GM19372 (cell line): ENCODE measurements around the gene KLHL3.
A peak's percentile ranks its signal among the peaks of the same experiment; 100 is the strongest.
"Not testable (repeated sequence)": the region's sequence is repeated elsewhere in the genome, so short reads cannot be mapped to it uniquely, and the experiment has no call there.

Experiments used
- ATAC-seq: cut with Tn5 transposase; IDR thresholded peaks from one replicate; pipeline ENCODE4 v1.9.1; 2021; ENCODE audit warnings: mild to moderate bottlenecking, low read depth, moderate library complexity; ENCODE audit not compliant: unreplicated experiment

The KLHL3 gene

DNA sequence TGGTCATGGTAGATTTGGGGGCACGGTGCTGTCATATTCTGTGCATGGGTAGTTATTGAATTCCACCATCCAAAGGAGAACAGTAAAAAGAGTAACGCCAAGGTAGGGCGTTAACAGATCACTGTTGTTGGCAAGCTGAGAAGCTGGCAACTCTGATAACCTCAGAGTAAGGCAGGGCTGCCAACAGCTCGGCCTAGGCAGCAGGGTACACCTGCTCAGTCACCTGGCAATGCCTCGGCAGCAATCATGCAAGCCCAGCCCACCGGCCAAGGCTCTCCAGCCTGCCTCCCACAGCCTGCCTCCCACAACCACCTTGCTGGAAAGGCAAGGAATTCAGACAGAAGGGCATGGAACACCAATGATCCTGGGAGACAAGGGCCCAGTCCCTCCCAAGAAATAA, 63.9 kb downstream of the KLHL3 start:
- ATAC-seq = no peak

DNA sequence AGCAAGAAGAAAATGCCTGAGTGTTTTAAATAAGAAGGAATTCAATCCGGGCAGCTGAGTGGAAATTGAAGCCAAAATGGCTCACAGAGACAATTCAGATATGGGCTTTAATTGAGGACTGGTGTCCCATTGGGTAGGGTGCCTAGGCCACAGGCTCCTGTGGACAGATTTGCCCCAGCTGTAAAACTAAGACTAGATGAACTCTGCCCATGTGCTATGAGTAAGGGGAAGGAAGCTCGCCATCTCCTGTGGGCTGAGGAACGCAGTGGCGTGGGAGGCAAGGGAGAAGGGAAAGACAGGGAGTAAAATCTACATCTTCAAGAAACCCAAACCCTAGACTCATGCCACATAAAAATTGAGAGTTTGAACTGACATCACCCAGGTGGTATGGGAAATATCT, 66.1 kb downstream of the KLHL3 start:
- no peak for ATAC-seq

DNA sequence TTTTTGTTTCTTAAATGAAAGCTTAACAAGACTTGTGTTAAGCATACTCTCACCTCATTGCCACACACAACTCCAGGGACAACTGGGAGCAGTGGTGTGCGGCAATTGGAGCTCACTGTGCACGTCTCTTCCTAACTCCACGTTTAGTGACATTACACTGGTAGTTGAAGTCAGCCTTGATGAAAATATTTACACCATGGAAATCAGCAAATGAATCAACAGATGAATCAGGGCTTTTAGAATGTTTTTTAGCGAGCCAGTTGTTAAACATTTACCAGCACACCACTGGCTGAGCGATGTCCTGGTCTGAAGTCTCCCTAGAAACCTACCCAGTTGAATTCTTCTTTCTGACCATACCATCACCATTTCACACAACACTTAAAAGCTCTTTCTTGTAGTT, 67.3 kb downstream of the KLHL3 start:
- no peak for ATAC-seq

DNA sequence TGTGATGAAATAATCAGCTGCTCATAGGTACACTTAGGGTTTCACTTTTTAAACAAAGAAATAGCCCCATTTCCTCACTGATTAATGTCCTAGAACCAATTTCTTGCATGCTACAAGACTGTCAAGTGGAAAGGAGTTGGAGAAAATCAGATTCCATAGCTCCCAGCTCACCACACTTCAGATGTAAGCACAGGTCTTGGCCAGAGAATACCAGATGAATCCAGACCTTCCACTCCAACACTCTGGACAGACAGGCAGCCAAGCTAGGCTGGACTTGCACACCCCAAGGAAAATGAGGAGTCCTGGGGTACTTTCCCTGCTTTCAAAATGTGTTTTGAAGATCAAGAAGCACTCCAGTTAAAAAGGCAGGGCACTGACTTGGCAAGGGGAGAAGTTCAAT, 68.5 kb downstream of the KLHL3 start:
- ATAC-seq = no peak

DNA sequence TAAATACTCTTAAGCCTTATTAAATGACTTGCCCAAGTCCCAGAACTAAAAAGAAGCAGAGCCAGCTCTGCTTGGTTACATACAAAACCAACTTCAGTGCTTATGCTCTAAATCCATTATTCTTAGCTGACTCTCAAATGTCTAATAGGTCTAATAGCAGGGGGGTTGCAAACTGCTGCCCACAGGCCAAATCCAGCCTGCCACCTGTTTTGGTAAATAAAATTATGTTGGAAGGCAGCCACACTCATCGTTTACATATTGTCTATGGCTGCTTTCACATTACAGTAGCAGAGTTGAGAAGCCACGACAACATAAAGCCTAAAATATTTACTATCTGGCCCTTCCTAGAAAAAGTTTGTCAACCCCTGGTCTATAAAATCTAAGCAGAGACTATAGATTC, 69.0 kb downstream of the KLHL3 start:
- no peak for ATAC-seq

DNA sequence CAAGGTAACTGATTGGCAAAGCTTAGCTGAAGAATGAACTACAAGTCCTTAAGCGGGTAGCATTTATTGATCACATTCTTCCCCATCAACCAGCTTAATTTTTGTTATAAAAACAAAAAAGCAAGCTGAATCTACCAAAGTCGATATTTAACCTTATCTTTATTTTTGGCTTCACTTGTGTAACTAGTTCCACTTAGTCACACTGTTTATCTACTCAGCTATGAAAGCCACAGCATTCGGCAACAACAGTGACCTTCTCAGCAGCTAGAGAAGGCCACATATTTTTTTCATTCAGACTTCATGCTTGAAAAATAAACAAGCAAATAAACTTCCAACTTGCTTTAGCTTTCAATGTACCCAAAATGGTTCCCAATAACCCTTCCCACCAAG, 69.4 kb downstream of the KLHL3 start:
- ATAC-seq = peak; percentile 54

DNA sequence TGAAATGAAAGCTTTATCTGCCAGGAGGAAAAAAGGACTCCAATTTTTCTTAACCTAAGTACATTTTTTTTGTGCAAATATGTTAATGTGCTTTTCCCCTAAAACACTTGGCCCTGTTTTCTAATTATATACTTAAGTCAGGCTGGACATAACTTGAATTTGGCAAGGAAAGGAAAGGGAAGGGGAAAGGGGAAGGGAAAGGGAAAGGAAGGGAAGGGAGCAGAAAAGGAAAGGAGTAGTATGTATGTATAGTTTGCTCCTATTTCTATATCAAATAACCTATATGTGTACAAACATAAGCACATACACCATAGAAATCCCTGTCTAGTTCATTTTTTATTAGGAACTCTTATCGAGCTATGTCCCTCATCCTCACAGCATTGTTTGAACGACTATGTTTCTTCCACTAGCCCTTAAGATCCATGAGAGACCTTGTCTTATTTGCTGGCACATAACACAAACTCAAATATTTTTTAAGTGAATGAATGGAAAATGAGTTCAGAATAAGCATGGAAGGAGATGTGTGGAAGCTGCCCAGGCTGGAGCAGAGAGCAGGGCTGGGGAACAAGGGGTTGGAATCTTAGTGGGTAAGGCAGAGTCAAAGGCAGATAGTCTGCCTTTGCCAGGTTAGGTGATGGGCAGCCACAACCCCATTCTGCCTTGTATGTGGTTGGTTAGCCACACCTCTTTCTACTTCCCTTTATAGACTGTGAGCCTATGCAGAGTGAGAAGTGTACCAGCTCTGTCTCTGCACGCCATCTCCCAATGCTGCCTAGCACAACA, 70.0 kb downstream of the KLHL3 start:
- peak; percentile 100 for ATAC-seq

DNA sequence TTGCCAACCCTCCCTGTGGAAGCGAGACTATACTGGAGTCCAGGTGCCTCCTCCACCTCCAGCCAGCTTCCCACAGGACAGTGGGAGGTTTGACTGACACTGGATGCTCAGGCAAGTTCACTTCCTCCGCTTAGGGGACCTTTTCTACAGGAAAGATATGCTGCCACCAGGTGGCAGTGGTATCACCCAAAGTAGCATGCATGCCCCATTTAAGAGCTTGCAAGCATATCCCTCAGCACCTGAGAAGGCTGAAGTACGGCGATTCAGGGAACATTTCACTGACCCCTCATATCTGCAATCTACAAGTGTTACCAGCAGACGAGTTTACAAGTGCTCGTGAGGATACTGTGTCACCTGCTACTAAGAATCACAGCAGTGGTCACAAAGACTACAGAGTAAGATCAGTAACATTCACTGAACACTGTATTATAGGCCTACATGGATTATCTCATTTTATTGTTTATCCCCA, 75.5 kb downstream of the KLHL3 start:
- peak; percentile 90 for ATAC-seq

DNA sequence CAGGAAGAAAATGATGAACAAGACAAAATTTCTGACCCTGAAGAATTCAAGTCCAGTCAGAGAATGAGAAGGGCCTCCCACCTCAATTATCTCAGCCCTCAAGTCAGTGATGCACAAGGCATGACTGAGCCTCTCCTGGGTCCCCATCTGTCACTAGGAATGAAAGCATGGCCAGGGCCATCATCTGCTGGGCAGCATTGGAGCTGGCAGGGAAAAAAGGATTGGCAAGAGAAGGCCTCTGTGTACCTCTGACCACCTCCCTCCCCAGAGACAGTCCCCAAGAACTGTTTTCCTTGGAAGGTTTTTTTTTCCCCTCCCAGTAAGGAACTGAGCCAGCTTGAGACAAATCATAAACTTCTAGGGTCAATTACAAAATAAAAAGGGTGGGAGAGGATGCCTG, 76.7 kb downstream of the KLHL3 start:
- ATAC-seq = no peak

DNA sequence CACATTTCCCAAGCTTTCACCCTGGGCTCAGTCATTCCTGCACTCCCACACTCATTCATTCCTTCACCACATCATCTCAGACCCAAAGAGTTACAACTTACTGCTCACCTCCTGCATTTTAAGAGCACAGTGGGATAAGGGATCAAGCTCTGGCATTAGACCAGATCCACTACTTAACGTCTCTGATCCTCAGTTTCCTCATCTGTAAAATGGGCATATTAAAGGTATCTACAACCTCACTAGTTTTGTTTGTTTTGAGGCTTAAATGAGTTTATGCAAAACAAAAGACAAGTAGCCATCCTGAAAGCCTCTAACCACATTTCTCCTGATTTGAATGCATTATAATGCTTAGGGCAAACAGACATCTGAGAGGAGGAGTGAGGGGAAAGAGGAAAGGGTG, 77.6 kb downstream of the KLHL3 start:
- no peak for ATAC-seq

DNA sequence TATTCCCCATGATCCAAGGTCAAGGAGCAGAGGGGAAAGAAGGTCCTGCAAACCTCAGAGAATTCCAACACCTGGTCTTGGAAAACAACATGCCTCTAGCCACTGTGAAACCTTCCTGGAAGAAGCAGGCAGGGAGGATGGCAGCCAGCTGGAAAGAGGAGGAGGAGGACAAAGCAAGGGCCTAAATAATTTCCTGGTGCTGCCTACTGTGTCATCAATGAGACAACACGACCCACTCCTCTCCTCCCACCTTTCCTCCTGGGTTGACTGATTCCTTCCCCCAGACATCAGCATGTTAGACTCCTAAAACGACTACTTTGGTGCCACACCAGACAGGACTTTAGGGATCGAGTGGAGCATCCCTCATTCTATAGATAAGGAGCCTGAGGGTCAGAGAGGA, 78.8 kb downstream of the KLHL3 start:
- no peak for ATAC-seq

DNA sequence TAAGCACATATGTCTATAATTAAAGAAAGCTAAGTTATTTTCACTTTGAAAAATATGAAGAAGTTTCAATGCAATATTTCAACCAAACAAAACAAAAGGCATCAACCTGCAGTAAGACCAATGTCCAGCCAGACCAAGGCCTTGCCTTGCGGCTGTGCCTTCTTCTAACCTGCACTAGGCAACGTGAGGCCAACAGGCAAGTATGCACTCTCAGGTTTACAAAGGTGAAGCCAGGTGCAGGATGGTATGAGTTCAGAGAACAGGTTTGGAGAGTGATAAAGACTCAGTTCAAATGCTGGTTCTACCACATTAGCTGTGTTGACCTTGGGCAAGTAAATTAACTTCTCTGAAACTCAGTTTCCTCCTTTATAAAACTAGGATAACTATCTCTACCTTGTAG, 79.3 kb downstream of the KLHL3 start:
- ATAC-seq = no peak

DNA sequence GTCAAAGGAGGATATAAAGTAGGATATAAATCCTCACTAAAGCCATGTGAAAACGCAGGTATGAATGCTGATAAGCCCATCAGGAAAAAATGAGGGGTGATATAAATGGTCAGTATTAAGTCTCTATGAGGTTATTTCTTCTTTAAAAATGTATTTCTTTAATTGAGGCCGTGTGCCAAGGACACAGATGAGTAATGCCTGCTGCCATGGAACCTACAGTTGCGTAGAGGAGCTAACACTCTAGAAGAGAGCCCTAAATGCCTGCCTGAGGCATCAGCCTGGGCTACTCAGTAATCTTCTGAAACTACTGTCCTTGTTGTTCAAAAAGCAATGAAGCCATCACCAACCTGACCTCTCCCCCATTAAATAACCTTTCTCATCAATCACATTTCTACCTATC, 84.9 kb downstream of the KLHL3 start:
- no peak for ATAC-seq

DNA sequence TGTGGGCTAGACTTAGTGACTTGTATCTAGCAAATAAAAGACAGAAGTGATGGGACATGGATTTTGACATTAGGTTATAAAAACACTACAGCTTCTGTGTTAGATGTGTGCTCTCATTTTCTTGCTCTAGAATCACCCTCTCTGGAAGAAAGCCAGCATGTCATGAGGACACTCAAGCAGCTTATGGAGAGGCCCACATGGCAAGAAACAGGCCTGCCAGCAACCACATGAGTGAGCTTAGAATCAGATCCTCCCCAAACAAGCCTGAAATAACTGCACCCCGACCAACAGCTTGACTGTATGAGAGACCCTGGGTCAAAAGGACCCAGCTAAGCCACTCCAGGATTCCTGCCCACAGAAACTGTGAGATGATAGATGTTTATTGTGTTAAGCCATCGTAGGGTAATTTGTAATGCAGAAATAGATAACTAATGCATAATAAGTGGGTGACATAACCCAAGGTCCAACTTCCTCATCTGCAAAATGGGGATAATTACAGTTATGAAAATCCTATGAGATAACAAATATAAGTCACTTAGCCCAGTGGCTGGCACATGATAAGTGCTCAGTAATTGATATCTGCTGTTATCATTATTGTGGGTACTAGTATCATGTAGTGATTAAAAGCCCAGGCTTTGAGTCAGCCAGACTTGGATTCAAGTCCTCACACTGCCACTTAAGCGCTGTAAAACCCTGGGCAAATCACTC, 86.5 kb downstream of the KLHL3 start:
- no peak for ATAC-seq

DNA sequence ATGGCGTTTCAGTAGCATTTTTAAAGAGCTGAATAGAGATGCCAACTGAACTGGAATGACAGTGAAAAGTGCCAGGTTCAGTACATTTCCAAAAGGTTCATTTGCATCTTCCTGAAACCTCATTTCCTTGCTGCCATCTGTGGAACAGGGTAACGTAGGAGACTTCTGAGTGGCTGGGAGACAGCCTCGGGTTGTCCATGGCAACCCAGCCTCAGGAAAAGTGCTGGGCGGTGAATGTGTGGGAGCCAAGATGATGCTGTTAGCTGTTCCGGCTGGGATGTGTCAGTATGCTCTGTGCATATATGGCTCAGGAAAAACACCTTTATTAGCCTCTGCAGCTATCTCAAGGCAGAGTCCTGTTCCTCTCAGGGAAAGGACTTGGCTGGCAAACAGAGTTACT, 87.5 kb downstream of the KLHL3 start:
- ATAC-seq = no peak

DNA sequence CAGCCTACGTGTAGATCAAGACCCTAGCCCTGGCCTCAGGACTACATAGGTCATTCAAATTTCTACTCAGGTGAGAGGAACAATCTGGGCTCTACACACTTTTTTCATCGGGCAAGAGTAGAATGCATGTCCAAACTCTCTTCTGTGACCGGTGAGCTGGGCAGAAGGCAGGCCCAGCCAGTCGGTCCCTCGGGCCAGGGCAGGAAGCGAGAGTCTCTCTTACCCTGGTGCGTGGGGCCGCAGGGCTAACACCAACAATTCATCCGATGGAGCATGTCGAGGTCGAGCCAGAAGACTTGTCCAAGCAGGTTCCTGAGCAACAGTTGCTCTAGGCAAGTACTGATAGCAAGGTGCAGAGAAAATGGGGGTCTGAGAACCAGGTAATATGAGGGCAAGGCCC, 88.5 kb downstream of the KLHL3 start:
- ATAC-seq = no peak

DNA sequence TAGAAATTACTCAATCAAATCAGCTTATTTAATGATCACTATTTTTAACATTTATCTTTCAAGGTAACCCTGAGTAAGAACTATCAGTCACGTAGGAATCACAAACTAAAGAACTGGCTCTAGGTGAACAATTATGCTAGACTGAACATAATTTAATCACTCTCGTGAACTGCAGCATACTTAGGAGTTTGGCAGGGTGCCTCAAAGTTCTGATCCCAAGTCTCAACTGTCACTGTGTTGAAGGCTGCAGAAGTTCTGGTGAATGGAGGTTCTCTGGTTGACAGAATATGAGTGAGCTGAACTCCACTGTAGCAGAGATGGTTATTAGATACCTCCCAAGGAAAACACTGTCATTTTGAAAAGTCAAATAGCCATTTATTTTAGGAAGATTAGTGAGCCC, 89.1 kb downstream of the KLHL3 start:
- no peak for ATAC-seq

DNA sequence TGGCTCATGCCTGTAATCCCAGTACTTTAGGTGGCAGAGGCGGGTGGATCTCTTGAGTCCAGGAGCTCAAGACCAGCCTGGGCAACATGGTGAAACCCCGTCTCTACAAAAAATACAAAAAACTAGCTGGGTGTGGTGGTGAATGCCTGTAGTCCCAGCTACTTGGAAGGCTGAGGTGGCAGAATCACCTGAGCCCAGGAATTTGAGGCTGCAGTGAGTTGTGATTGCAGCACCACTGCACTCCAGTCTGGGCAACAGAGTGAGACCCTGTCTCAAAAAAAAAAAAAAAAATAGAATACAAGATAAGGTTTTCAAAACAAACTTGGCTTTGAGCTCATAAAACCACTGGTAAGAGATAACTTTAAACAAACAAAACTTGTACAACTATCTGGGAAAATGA, 92.8 kb downstream of the KLHL3 start:
- not testable (repeated sequence) for ATAC-seq

DNA sequence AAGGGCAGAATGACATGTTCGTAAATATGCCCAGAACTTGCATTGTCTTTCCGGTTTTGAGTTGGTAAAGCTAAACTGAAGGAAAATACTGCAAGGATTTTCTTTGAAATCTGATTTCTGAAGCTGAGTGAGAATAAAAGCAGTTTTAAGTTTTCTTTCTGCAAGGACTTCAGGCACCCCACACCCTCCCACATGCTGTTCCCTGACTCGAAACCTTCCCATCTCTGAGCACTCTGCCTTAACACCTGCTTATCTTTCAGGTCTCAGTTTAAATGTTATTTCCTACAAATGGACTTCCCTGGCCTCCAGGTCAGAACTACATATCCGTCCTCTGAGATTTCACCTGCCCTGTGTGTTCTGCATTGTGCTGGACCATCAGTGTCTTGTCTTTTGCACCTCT, 93.8 kb downstream of the KLHL3 start:
- no peak for ATAC-seq

DNA sequence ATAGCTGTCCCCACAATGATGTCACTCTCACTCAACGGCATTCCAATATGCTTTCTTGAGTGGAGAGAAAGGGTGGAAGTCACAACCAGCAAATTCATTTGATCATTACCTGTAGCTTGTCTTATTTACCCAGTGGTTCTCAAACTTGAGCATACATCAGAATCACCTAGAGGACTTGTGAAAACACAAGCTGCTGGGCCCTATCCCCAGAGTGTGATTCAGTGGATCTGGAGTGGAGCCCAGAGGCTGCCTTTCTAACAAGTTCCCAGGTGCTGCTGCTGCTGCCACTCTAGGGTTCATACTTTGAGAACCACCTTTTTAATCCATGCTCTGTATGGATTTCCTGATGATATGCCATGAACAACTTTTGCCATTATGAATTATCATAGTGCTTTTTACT, 94.7 kb downstream of the KLHL3 start:
- no peak for ATAC-seq

DNA sequence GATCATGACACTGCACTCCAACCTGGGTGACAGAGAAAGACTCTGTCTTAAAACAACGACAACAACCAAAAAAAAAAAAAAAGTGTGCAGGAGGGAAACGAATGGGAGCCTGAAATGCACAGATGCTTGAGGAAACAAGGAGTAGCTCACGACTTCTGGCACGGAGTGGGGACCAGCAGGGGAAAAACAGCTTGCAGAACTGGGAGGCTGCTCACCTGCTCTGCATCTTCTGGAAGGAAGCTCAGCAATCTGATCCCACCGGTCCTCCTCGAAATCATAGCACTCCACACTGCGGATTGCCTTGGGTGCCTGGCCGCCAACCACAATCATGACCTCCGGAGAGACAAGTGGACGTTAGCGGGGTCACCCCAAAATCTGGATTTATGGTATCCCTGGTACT, 96.2 kb downstream of the KLHL3 start:
- no peak for ATAC-seq

DNA sequence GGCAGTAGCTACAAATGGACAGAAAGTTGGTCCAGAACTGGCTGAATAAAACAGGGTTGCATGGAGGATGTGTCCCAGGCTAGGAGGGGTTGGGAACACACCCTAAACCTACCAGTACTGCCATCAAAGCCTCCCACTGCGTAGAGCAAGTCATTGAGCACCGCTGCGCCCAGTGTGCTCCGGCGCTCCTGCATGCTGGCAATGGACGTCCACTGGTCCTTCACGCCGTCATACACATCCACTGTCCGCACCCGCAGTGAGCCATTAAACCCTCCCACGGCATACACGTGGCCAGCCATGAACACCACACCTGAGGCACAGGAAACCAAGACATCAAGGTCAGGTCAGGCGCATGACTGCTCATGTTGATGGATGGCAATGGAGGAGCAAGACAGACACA, 97.0 kb downstream of the KLHL3 start:
- ATAC-seq = no peak
